ENCODE results near the gene ARHGEF7.
"Not testable (repeated sequence)": the region's sequence is repeated elsewhere in the genome, so short reads cannot be mapped to it uniquely, and the experiment has no call there.

ARHGEF7 gene

DNA sequence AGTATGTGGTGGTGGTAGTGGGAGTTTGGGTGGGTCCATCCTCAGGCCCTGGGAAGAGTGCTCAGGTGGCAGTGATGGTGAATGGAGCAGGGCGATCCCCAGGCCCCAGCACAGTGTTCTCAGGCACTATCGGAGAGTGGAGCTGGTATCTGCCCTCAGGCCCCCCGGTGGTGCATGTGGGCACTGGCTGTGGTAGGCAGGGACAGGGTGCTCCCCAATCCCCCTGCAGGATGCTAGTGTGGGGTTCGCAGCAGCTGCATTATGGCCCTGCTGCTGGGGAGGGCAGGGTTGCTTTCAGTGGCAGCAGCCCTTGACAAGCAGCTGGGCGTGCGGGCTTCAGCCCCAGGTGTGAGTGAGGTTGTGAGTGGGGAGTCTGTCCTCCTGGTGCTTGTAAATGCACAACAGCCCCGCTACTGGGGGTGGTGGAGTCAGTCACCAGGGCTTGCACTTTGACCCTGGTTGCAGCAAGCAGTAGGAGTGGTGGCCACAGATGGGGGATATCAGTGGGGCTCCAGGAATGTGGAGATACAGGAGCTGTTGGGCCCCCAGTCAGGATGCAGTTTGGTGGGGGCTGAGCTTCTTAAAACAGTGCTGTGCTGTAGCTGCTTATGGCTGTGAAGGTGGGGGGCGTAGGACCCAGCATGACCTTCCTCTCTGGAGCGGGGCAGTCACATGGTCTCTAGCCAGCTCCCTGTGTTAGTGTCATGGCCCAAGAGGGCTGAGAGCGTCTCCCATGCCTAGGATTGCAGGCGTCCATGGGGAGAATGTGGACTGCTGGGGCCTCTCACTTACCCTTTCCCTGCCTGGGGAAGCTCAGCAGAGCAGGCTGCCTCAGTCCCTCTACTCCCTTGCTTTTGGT, 38.7 kb upstream of the ARHGEF7 start:
- no peak overlapping the region for H3K4me3 ChIP-seq (ENCODE audit: control insufficient read depth, low read depth, low read length)
- TF ChIP-seq, protein P1, sequence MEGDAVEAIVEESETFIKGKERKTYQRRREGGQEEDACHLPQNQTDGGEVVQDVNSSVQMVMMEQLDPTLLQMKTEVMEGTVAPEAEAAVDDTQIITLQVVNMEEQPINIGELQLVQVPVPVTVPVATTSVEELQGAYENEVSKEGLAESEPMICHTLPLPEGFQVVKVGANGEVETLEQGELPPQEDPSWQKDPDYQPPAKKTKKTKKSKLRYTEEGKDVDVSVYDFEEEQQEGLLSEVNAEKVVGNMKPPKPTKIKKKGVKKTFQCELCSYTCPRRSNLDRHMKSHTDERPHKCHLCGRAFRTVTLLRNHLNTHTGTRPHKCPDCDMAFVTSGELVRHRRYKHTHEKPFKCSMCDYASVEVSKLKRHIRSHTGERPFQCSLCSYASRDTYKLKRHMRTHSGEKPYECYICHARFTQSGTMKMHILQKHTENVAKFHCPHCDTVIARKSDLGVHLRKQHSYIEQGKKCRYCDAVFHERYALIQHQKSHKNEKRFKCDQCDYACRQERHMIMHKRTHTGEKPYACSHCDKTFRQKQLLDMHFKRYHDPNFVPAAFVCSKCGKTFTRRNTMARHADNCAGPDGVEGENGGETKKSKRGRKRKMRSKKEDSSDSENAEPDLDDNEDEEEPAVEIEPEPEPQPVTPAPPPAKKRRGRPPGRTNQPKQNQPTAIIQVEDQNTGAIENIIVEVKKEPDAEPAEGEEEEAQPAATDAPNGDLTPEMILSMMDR (IDR thresholded peaks at IDR 0.05; ENCODE audit: control insufficient read depth, insufficient read depth, low read depth, low read length, missing control alignments): no peak
- DNase-seq (ENCODE audit: low read depth): no peak

DNA sequence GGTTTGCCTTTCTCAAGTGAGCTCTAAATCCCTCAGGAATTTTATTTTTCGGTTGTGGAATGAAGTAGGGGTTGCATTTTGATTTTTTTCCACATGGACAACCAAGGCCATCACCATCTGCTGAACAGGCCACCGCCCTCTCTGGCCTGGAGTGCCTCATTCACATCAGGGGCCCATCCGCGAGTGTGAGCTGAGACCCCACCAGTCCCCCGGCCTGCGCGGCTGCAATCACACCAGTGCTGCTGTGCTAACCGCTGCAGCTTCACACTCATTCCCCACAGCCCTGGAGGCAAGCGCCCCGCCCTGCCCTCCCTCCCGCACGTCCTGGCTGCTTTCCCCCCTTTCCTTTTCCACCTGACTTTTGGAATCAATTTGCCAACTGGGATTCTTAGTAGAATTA, 35.7 kb upstream of the ARHGEF7 start:
- TF ChIP-seq, protein P1 (IDR thresholded peaks at IDR 0.05; ENCODE audit: control insufficient read depth, insufficient read depth, low read depth, low read length, missing control alignments): no peak
- DNase-seq (ENCODE audit: low read depth): no peak
- no peak overlapping the region for H3K4me3 ChIP-seq (ENCODE audit: control insufficient read depth, low read depth, low read length)

DNA sequence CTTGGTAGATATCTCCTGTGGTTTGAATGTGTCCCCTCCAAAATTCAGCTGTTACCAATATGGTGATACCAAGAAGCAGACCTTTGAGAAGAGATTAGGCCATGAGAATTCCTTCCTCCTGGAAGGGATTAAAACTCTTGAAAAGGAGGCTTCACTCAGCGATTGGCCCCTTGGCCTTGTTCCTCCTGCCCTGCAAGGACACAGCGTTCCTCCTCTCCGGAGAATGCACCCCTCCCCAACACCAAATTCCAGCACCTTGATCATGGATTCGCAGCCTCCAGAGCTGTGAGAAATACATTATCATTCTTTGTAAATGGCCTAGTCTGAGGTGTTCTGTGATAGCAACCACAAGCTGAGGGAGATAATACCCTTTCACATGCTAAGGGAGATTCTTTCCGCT, 34.5 kb upstream of the ARHGEF7 start:
- no peak for DNase-seq (ENCODE audit: low read depth)
- H3K4me3 ChIP-seq (ENCODE audit: control insufficient read depth, low read depth, low read length): no peak overlapping the region
- TF ChIP-seq, protein P1 (IDR thresholded peaks at IDR 0.05; ENCODE audit: control insufficient read depth, insufficient read depth, low read depth, low read length, missing control alignments): no peak

DNA sequence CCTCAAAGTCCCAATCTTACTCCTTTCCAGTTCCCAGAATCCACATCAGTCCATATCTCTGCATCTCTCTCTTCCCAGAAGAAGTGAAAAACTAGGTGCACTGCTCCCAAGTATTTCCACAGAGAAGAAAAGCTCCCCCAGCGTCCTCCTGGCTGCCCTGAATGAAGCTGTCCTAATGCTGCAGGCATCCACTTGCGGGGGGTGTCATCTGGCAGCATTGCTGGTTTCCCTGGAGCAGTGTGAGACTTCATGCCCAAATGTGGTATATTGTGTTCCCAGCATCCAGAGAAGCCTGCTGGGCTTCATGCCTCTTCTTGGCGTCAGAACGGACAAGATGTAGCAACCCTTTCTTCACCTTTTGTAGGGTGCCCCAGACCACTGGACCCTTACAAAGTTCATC, 32.9 kb upstream of the ARHGEF7 start:
- TF ChIP-seq, protein P1 (IDR thresholded peaks at IDR 0.05; ENCODE audit: control insufficient read depth, insufficient read depth, low read depth, low read length, missing control alignments): no peak
- no peak for DNase-seq (ENCODE audit: low read depth)
- no peak overlapping the region for H3K4me3 ChIP-seq (ENCODE audit: control insufficient read depth, low read depth, low read length)

DNA sequence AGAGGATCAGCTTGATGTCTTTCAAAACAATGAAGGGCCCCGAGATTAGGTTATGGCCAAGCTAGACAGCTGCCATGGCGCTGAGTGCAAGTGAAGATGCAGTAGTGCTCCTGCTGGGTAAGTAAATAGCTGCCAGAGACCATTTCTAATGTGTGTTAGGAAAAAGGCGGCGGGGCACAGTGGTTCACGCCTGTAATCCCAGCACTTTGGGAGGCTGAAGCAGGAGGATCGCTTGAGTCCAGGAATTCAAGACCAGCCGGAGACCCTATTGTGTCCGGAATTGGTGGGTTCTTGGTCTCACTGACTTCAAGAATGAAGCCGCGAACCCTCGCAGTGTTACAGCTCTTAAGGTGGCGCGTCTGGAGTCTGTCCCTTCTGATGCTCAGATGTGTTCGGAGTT, 32.3 kb upstream of the ARHGEF7 start:
- DNase-seq (ENCODE audit: low read depth); H3K4me3 ChIP-seq (ENCODE audit: control insufficient read depth, low read depth, low read length): not testable (repeated sequence)

DNA sequence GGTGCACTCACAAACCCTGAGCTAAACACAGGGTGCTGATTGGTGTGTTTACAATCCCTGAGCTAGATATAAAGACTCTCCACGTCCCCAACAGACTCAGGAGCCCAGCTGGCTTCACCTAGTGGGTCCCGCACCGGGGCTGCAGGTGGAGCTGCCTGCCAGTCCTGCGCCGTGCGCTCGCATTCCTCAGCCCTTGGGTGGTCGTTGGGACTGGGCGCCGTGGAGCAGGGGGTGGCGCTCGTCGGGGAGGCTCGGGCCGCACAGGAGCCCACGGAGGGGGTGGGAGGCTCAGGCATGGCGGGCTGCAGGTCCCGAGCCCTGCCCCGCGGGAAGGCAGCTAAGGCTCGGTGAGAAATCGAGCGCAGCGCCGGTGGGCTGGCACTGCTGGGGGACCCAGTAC, 31.4 kb upstream of the ARHGEF7 start:
- H3K4me3 ChIP-seq (ENCODE audit: control insufficient read depth, low read depth, low read length); DNase-seq (ENCODE audit: low read depth): not testable (repeated sequence)

DNA sequence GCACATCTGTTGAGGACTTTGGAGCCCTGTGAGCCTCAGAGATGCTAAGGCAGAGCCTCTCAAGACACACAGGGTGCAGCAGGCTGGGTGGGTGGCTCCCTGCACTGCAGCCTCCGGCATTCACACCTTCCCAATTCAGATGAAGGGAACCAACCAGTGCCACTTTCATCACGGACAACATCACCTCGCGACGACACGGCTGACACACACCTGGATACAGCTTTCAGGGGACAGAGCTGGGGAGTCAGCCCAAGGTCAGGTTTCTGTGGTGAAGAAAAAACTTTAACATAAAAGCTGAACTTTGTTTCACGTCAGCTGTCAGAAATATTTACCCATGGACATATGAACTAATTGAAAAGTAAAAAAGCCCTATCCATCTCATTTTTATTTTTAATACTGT, 24.9 kb upstream of the ARHGEF7 start:
- no peak for DNase-seq (ENCODE audit: low read depth)
- TF ChIP-seq, protein P1 (IDR thresholded peaks at IDR 0.05; ENCODE audit: control insufficient read depth, insufficient read depth, low read depth, low read length, missing control alignments): no peak
- no peak overlapping the region for H3K4me3 ChIP-seq (ENCODE audit: control insufficient read depth, low read depth, low read length)

DNA sequence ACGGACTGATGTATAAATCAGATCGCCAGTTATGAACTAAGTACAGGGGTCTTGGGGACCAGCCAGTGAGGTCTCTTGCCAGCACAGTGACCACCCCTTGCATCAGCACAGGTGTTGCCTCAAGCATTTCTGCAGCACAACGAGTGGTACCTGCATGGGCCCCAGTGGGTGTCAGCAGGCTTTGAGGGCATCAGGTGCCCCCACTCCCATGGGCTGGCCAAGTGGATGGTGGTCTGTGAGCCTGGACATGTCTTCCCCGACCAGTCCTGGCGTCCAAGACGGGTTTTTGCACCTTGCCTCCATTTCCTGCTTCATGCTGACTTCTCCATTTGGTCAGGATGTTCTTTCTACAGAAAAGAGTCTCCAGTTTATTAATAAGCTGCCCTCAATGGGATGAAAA, 22.4 kb upstream of the ARHGEF7 start:
- no peak overlapping the region for H3K4me3 ChIP-seq (ENCODE audit: control insufficient read depth, low read depth, low read length)
- TF ChIP-seq, protein P1 (IDR thresholded peaks at IDR 0.05; ENCODE audit: control insufficient read depth, insufficient read depth, low read depth, low read length, missing control alignments): no peak

More for the DNA sequence above, 22.4 kb upstream of the ARHGEF7 start:
- no peak for DNase-seq (ENCODE audit: low read depth)
